ENCODE results near the gene RELT.

- no peak for TF ChIP-seq EZH2 (IDR thresholded peaks at IDR 0.05; ENCODE audit: low read depth, unreplicated experiment)
- TF ChIP-seq CTCF (conservative IDR thresholded peaks at IDR 0.05; ENCODE audit: low read depth in 2 of 2): no peak
- no peak for TF ChIP-seq EZH2phosphoT487 (IDR thresholded peaks at IDR 0.05; ENCODE audit: unreplicated experiment)
These were observed 8.3 kb downstream of the RELT start for GRCh38 chr11:73384531-73384871.

Measured in GM23338 (cell line).